ENCODE measurements around the gene ZFPM1.
"Not testable (repeated sequence)": the region's sequence is repeated elsewhere in the genome, so short reads cannot be mapped to it uniquely, and the experiment has no call there.

Gene ZFPM1

DNA sequence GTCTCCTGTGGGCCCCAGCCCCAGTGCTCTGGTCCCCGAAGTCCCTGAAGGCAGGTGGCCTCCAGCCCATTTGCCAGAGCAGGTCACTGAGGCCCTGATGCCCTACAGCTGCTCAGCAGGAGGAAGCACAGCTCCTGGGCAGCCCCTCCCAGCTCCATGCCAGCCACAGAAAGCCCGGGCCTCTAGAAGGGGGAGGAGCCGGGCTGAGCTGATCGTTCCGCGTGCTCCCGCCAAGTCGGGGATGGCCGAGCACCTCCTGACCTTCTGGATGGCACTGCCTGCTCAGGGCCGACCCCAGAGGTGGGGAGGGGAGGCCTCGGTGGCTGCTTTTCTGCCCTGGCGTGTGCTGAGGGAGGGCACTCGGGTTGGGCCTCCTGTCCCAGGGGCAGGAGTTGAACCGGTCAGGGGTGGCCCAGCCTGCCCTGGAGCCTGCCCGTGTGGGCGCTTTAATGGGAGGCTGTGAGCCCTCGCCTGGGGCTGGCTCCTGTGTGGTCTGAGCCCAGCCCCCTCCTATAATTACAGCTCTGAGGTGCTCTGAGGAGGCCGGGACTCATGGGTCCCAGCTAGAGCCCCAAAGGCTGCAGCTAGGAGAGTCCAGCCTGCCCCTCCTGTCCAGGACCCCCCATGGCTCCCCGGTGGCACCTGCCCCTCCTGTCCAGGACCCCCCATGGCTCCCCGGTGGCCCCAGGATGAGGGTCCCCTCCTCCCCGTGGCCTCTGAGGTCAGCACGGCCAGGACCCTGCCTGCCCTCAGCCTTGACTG lies 29.7 kb downstream of the ZFPM1 start:
- no peak for DNase-seq

DNA sequence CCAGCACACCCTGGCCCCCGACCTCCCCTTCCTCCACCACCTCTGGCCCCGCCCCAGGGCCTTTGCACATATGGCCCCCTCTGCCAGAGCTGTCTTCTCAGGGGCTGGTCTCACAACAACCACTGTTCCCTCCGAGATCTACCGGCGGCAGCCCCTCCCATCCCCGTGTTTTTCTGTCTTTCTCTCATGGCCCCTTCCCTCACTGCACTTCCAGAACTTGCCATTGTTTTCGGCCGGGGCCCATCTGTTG lies 30.2 kb downstream of the ZFPM1 start:
- DNase-seq, result no peak

GRCh38 chr16:88484505-88485365 lies 31.7 kb downstream of the ZFPM1 start:
- no peak for DNase-seq

- not testable (repeated sequence) for DNase-seq
Observed at GRCh38 chr16:88485366-88485741, 32.3 kb downstream of the ZFPM1 start.

DNA sequence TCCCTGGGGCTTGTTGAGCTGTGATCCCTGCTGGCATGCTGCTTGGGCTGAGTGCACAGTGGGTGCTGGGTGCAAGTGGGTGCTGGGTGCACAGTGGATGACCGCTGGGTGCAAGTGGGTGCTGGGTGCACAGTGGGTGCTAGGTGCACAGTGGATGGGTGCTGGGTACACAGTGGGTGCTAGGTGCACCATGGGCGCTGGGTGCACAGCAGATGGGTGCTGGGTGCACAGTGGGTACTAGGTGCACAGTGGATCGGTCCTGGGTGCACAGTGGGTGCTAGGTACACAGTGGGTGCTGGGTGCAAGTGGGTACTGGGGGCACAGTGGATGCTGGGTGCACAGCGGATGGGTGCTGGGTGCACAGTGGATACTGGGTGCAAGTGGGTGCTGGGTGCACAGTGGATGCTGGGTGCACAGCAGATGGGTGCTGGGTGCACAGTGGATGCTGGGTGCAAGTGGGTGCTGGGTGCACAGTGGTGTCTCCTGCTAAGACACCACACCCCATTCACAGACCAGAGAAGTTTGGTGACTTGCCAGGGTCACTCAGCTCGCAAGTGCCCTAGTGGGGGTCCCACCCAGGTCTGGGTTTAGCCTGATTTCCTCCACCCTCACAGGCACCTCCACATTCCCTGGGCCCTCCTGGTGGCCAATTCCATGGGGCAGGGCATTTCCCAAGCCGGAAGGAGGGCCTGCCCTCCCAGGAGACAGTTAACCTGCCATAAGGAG lies 33.5 kb downstream of the ZFPM1 start:
- no peak for DNase-seq

- DNase-seq, result no peak
Observed at GRCh38 chr16:88487124-88487432, 34.0 kb downstream of the ZFPM1 start.

- no peak for DNase-seq
Observed at GRCh38 chr16:88487920-88488851, 35.1 kb downstream of the ZFPM1 start.

GRCh38 chr16:88489163-88489741 lies 36.2 kb downstream of the ZFPM1 start:
- DNase-seq, result no peak

DNA sequence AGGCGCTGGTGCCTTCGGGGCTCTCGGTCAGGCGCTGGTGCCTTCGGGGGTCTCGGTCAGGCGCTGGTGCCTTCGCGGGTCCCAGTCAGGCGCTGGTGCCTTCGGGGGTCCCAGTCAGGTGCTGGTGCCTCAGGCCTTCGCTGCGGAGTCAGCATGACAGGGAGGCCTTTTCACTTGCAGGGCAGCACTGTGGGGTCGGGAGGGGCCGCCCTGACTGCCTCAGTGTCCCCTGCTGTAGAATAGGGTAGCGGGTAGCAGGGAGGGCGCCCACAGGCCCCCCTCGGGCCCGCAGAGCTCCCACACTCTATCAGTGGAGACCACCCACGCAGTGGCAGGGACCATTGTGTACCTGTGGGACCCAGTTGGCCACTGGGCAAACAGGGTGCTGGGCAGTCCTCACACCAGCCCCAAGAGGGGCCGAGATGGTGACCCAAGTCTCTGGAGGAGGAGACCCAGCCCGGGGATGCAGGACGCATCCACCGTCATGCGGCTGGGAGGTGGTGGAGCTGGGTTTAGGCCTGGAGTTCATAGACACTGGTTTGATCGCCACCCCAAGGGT lies 38.0 kb downstream of the ZFPM1 start:
- no peak for DNase-seq

DNA sequence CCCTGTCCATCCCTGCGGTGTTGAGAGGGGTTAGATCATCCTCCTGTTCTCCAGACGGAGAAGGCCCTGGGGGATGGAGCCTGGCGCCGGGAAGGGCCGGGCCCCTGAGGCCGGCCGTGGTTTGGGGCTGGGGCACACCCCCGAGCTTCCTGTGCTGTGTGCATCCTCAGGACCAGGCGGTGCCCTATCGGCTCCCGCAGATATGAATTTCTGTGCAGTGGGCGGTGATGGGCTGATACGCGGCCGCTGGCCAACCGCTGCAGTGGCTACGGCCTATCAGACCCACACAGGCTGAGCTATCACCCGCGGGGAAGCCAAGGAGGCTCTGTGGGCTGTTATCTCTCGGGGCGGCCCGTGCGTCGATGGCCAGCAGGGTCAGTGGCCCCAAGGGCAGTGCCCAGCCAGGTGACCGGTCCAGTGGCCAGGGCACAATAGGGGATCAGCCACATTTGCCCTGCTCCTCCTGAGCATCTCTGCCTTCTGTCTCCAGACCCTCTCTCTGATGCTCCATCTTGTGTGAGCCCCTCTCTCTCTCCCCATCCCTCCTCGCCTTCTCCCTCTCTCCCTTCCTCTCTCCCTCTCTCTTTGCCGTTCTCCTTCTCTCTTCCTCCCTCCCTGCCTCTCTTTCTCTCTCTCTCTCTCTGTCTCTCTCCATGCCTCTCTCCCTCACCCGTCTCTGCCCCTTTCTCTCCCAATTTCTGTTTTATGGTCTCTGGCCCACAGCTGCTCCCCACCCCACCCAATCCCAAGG lies 38.7 kb downstream of the ZFPM1 start:
- DNase-seq, result no peak

GRCh38 chr16:88493879-88494278 lies 40.8 kb downstream of the ZFPM1 start:
- no peak for DNase-seq

DNA sequence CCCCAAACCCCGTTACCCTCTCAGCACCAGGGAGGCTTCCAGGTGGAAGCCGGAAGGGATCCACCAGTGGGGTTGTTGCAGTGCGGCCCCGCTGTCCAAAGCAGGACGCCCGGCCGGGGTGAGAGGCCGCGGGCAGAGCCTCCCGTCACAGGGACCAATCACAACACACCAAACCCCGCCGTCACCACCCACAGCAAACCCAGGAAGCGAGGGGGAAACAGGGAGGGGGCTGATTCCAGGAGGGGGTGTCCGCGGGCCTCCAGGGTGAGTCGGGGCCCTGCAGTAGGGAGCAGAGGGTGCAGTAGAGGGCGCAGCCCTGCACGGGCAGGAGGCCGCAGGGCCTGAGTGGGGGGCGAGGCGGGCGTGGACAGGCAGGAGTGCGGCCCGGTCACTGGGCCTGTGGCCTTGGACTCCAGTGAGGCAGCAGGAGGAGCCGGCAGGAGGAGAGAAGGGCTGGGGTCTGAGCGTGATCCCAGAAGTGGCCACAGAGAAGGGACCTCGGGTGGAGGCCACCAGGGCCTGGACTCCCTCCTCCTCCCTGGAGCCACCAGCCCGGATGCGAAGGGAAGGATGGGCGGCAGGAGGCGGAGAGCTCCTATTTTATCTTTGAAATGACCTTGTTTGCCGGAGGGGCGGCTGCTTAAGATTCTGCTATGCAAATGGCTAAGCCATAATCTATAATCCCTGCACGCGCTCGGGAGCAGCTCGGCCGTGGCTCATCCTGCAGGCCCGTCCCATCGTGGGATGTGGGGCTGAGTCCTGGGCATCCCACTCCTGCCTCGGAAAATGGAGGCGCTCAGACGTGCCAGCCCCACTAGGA lies 41.5 kb downstream of the ZFPM1 start:
- DNase-seq, result no peak

DNA sequence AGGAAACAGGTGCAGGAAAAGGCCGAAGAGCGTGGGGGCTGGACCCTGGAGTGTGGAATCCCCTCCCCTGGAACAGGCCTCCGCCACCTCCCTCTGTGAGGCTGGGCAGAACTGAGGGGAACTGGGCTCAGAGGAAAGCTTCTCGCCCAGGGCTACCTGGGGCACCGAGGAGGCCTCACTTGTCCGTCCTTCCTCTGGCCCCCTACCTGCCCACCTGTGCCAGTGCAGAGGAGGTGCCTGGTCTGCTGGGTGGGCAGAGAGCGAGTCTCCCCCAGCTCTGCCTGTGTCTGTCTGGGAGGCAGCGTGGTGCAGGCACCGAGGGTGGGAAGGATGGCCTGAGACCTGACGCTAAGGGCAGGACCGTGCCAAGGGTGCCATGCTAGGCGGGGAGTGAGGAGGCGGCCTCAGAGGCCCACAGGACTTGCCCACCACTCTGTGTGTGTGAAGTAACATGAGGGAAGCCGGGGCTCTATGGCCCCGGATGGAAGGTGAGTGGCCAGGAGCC lies 42.2 kb downstream of the ZFPM1 start:
- DNase-seq, result no peak

DNA sequence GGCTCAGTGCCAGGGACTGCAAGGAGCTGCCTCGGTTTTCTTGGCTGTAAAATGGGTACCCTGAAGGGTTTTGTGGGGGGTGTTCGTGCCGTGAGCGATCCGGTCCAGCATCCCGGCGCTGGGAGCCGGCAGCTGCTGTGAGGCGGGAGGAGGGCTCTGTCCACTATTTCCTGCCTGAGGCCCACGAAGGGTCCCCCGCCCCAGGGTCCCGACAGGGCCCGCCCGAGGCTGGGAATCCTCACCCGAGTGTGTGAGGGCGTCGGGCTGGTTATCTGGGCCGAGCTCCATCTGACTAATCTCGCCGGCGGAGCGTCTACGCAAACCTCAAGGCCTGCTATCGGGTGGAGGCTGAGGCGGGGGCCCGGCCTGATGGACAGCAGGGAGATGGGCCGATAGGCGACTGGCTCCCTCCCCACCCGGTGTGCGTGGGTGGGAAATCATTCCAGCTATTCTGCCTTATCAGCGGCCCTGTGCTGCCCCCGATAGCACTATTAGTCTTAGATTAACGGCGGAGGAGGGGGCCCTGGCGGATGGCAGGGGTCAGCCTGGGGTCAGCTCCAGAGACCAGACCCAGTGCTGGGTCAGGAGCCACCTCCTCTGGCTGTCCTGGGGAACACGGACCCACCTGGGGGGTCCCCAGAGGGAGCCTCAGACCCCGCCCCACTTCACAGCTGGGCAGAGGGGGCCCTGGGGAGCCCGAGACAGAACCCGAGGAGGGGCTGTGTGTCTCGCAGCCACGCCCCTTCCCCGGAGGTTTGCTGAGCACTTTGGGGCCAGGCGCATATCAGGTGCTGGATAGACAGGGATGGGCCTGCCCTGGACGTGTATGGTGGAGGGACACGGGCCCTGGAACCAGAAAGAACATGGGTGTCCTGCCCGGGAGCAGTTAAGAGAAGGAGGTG lies 44.7 kb downstream of the ZFPM1 start:
- no peak for DNase-seq

DNA sequence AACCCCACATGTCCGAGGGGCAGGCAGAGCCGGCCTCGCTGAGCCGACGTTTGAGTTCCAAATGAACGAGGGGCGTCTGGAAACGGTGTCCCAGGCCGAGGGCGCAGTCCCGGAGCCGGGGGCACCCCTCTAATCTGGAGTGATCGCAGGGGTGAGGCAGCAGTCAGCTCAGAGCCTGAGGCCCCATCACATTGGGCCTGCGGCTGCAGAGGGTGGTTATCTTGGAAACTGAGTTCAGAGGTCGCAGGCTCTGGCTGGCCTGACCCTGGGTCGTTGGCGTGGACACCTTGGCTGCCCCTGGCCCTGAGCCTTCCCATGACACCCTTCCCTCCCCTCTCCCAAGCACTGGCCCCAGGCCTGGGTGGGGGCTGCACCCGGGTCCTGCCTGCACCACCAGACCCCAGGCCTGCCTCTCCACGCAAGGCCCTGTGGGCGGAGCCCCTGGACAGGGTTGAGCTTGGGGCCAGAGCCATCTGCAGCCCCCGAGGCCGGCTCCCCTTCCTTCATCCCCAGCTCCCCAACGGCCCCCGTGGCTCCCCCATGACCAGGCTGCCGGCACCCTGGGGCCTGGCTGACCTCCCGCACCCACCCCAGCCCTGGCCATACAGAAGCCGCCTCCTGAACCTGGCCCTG lies 45.6 kb downstream of the ZFPM1 start:
- DNase-seq, result no peak

GRCh38 chr16:88499292-88499691 lies 46.2 kb downstream of the ZFPM1 start:
- DNase-seq, result no peak

DNA sequence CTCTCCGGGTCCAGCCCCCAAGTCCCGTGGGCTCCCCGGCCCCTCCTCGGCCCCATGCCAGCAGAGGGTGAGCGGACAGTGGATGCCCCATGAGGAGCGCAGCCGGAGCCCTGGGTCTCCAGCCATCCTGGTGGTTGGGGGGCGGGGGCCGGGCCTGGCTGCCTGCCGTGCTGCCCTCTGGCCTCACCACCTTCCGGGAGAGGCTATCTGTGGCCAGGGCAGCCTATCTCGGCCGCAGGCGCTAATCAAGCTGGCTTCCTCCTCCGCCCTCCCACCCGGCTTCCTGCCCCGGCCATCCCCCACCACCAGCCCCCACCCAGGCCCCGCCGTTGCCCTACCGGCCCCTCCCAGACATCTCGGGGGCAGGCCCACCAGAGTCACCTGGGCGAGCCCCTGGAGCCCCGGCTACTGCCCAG lies 46.8 kb downstream of the ZFPM1 start:
- no peak for DNase-seq

DNA sequence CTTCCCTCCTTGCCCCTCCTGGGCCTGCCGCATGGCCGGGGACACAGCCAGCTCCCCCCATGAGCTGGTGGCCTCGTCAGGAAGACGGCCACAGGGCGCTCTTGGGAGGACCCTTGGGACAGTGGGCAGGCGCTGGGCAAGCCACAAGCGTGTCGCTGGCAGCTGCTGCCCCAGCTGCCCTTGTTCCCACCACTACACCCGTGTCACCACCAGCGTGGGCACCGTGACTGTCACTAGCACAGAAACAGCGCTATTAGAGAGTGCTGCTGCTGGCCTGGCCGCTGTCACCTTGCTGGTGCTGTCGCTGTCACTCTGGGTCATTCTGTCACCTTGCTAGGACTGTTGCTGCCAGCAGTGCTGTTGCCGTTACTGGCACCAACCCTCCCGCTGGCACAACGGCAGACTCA lies 47.2 kb downstream of the ZFPM1 start:
- no peak for DNase-seq

GRCh38 chr16:88502371-88502770 lies 49.3 kb downstream of the ZFPM1 start:
- DNase-seq, result no peak
